Measurements from ENCODE around the gene SHKBP1.
"Not testable (repeated sequence)": the region's sequence is repeated elsewhere in the genome, so short reads cannot be mapped to it uniquely, and the experiment has no call there.

Gene SHKBP1

DNA sequence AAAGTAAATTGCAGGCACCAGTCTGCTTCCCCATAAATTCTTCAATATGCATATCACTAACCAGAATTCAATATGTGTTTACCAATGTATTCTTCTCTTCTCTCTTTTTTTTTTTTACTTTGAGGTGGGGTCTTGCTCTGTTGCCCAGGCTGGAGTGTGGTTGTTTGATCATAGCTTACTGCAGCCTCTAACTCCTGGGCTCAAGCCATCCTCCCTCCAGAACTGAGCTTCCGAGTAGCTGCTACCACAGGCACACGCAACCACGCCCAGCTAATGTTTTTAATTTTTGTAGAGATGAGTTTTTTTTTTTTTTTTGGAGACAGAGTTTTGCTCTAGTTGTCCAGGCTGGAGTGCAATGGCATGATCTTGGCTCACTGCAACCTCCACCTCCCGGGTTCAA is 41.3 kb downstream of the SHKBP1 start:
- FAIRE-seq, result no peak

DNA sequence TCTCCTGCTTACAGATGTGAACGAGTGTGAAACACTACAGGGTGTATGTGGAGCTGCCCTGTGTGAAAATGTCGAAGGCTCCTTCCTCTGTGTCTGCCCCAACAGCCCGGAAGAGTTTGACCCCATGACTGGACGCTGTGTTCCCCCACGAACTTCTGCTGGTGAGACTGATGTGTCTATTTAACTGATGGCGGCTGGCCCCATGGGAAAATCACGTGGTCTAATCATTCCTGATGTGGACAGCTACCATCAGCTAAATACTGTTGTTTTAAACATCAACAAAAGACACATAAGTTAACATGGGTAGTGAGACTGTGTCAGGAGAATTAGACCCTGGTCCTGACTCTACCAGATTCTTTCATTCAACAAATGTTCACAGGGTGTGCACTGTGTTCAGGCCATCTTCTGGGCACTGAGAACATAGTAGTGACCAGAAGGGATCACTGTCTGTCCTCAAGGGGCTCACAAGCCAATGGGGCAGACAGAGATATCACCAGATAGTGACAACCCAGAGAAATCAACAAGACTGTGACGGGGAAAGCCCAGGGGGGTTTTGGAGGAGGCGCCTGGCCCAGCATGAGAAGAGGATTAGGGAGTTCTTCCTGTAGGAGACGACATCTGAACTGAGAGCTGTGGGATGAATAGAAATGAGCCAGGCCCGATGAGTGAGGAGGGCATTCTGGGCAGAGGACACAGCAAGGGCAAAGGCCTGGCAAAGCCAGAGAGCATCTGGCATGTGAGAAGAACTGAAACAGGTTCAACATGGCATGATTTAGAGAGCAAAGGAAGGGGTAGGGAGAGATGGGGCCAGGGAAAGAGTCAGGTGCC is 42.9 kb downstream of the SHKBP1 start:
- TF ChIP-seq TAF1 (IDR thresholded peaks at IDR 0.05; ENCODE audit: borderline replicate concordance, low read depth, low read length) (no peak), POLR2A (IDR thresholded peaks at IDR 0.05; ENCODE audit: low read depth, low read length) (no peak), POLR2AphosphoS5 (IDR thresholded peaks at IDR 0.05; ENCODE audit: low read depth, low read length) (no peak)
- FAIRE-seq, result peak; percentile 69
- no peak for DNase-seq (ENCODE audit: insufficient read length)

More for the DNA sequence above, 41.3 kb downstream of the SHKBP1 start:
- DNase-seq (ENCODE audit: insufficient read length), result no peak
- no peak for TF ChIP-seq POLR2A (IDR thresholded peaks at IDR 0.05; ENCODE audit: low read depth, low read length)
- TF ChIP-seq POLR2AphosphoS5 (IDR thresholded peaks at IDR 0.05; ENCODE audit: low read depth, low read length), result no peak
- TF ChIP-seq TAF1 (IDR thresholded peaks at IDR 0.05; ENCODE audit: borderline replicate concordance, low read depth, low read length), result no peak

DNA sequence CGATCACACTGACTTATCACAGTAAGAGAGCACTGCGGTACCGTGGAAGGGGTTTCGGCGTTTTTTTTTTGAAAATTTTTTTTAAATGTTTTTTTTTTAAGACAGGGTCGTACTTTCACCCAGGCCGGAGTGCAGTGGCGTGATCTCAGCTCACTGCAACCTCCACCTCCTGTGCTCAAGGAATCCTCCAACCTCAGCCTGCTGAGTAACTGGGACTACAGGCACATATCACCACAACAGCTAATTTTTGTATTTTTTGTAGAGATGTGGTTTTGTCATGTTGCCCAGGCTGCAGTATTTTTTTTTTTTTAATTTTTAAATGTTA is 43.5 kb downstream of the SHKBP1 start:
- DNase-seq (ENCODE audit: insufficient read length) (no peak), FAIRE-seq (no peak)
- TF ChIP-seq POLR2A (IDR thresholded peaks at IDR 0.05; ENCODE audit: low read depth, low read length), result no peak
- TF ChIP-seq TAF1 (IDR thresholded peaks at IDR 0.05; ENCODE audit: borderline replicate concordance, low read depth, low read length), result no peak
- no peak for TF ChIP-seq POLR2AphosphoS5 (IDR thresholded peaks at IDR 0.05; ENCODE audit: low read depth, low read length)

DNA sequence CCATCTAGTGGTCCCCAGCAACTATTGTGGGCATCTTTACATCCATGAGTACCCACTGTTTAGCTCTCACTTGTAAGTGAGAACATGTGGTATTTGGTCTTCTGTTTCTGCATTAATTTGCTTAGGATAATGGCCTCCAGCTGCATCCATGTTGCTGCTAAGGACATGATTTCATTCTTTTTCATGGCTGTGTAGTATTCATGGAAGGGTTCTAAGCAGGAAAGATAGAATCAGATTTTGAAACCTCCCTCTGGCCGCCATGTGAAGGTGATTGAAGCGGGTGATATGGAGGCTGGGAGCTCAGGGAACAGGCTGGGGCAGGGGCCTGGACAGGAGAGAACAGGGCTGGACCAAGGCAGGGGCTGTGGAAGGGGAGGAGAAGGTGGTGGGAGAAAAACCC is 44.6 kb downstream of the SHKBP1 start:
- FAIRE-seq, result no peak
- DNase-seq (ENCODE audit: insufficient read length), result no peak
- no peak for TF ChIP-seq TAF1 (IDR thresholded peaks at IDR 0.05; ENCODE audit: borderline replicate concordance, low read depth, low read length)
- TF ChIP-seq POLR2A (IDR thresholded peaks at IDR 0.05; ENCODE audit: low read depth, low read length), result no peak
- TF ChIP-seq POLR2AphosphoS5 (IDR thresholded peaks at IDR 0.05; ENCODE audit: low read depth, low read length), result no peak

DNA sequence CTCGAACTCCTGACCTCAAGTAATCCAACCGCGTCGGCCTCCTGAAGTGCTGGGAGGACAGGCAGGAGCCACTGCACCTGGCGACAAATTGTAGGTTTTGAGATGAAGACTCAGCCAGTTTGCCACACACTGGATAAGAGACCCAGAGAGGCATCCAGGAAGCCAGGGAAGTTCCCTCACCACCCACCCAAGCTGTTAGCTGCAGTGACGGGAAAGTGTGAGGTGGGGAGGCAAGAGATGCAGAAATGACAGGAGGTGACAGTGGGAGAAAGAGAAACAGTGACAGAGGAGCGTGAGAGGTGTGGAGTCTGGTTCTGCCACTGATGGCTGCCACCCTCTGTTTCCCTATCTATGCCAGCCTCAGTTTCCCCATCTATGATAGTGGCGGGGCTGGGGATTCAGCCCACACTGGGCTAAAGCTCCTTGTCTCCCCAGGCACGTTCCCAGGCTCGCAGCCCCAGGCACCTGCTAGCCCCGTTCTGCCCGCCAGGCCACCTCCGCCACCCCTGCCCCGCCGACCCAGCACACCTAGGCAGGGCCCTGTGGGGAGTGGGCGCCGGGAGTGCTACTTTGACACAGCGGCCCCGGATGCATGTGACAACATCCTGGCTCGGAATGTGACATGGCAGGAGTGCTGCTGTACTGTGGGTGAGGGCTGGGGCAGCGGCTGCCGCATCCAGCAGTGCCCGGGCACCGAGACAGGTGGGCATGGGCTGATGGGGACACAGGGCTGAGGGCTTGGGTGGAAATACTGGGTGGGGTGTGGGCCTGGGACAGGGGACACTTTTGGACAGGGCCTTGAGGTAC is 45.5 kb downstream of the SHKBP1 start:
- TF ChIP-seq TAF1 (IDR thresholded peaks at IDR 0.05; ENCODE audit: borderline replicate concordance, low read depth, low read length) (no peak), POLR2A (IDR thresholded peaks at IDR 0.05; ENCODE audit: low read depth, low read length) (no peak), POLR2AphosphoS5 (IDR thresholded peaks at IDR 0.05; ENCODE audit: low read depth, low read length) (no peak)
- no peak for DNase-seq (ENCODE audit: insufficient read length)
- no peak for FAIRE-seq

DNA sequence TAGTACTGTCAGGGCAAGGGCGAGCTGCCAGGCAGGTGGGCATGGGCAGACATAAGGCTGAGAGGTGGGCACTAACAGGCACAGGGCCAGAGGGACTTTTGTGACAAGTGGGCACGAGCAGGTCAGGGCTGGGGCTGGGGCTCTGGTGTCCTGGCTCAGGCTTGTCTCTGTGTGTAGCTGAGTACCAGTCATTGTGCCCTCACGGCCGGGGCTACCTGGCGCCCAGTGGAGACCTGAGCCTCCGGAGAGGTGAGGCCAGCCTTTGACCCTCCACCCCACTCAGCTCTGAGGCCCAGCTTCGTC is 46.1 kb downstream of the SHKBP1 start:
- TF ChIP-seq POLR2AphosphoS5 (IDR thresholded peaks at IDR 0.05; ENCODE audit: low read depth, low read length) (no peak), POLR2A (IDR thresholded peaks at IDR 0.05; ENCODE audit: low read depth, low read length) (no peak)
- FAIRE-seq, result no peak
- DNase-seq (ENCODE audit: insufficient read length), result no peak

DNA sequence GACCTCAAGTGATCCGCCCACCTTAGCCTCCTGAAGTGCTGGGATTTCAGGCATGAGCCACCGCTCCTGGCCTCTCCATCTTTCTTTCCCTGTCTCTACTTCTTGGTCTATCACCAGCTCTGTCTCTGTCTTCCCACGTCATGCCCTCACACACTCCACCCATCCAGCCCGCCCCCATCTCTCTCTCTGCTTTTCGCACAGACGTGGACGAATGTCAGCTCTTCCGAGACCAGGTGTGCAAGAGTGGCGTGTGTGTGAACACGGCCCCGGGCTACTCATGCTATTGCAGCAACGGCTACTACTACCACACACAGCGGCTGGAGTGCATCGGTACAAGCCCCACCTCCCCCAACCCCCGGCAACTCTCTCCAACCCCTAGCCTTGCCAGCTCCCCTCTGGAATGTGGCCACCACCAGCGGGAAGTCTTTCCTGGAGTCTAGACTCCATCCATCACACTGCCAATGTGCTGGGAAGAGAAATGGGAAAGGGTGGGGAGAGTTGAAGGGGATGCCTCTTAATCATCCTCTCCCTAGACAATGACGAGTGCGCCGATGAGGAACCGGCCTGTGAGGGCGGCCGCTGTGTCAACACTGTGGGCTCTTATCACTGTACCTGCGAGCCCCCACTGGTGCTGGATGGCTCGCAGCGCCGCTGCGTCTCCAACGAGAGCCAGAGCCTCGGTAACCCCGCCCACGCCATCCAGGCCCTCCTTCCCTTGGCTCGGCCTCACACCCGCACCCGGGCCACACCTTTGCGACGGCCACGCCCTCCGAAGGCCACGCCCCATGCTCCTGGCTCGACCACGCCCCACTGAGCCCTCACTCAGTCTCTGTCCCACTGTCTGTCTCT is 47.0 kb downstream of the SHKBP1 start:
- FAIRE-seq (no peak), DNase-seq (ENCODE audit: insufficient read length) (no peak)
- TF ChIP-seq POLR2A (IDR thresholded peaks at IDR 0.05; ENCODE audit: low read depth, low read length) (no peak), TAF1 (IDR thresholded peaks at IDR 0.05; ENCODE audit: borderline replicate concordance, low read depth, low read length) (no peak), POLR2AphosphoS5 (IDR thresholded peaks at IDR 0.05; ENCODE audit: low read depth, low read length) (no peak)

DNA sequence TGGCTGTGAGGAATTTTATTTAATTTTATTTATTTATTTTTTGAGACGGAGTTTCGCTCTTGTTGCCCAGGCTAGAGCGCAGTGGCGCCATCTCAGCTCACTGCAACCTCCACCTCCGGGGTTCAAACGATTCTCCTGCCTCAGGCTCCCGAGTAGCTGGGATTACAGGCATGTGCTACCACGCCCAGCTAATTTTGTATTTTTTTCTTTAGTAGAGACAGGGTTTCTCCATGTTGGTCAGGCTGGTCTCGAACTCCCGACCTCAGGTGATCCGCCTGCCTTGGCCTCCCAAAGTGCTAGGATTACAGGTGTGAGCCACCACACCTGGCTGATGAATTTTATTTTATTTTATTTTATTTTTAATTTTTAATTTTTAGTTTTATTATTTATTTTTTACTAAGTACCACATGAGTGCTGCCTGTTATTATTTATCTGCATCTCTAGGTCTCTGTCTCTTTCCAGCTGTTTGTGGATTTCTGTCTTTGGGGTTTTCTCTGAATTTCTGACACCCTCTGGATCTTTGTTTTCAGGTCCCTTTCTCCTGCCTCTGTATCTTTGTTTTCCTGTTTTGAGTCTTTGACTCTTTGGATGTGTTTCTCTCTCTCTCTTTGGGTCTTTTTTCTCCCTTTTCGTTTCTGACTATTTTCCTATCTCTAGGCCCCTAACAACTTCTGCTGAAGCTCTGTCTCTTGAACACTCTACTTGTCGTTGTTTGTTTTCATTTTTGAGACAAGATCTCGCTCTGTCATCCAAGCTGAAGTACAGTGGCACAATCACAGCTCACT is 47.9 kb downstream of the SHKBP1 start:
- not testable (repeated sequence) for DNase-seq (ENCODE audit: insufficient read length); FAIRE-seq

DNA sequence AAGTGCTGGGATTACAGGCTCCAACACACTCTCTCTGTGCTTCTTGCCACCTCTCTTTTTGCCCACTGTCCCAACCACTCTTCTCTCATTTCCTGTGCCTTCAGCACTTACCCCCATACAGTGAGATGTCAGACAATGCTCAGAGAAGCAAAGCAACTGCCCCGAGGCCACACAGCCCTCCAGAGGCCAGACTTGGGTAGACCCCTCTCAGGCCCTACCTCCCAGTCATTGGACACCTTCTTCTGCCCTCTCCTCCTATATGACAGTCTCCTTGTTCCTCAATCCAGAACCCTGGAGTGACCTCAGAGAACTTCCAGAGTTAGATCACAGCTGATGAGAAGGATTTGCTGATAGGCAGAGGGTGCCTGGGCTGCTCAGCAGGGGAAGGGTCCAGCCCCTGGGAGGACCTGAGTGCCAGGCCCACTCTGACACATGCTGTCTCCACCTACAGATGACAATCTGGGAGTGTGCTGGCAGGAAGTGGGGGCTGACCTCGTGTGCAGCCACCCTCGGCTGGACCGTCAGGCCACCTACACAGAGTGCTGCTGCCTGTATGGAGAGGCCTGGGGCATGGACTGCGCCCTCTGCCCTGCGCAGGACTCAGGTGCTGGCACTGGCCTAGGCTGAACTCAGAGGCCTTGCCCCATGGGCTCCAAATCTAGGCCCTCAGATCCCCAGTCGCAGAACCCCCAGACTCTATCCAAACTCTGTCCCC is 48.9 kb downstream of the SHKBP1 start:
- FAIRE-seq, result no peak

DNA sequence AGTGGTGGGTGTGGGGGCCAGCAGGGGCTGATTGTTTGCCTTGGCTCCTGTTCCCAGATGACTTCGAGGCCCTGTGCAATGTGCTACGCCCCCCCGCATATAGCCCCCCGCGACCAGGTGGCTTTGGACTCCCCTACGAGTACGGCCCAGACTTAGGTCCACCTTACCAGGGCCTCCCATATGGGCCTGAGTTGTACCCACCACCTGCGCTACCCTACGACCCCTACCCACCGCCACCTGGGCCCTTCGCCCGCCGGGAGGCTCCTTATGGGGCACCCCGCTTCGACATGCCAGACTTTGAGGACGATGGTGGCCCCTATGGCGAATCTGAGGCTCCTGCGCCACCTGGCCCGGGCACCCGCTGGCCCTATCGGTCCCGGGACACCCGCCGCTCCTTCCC is 50.2 kb downstream of the SHKBP1 start:
- FAIRE-seq, result no peak
- DNase-seq (ENCODE audit: insufficient read length), result no peak
- TF ChIP-seq POLR2A (IDR thresholded peaks at IDR 0.05; ENCODE audit: low read depth, low read length), result no peak
- no peak for TF ChIP-seq TAF1 (IDR thresholded peaks at IDR 0.05; ENCODE audit: borderline replicate concordance, low read depth, low read length)
- TF ChIP-seq POLR2AphosphoS5 (IDR thresholded peaks at IDR 0.05; ENCODE audit: low read depth, low read length), result no peak

More for the DNA sequence above, 48.9 kb downstream of the SHKBP1 start:
- TF ChIP-seq POLR2A (IDR thresholded peaks at IDR 0.05; ENCODE audit: low read depth, low read length) (no peak), POLR2AphosphoS5 (IDR thresholded peaks at IDR 0.05; ENCODE audit: low read depth, low read length) (no peak), TAF1 (IDR thresholded peaks at IDR 0.05; ENCODE audit: borderline replicate concordance, low read depth, low read length) (no peak)
- no peak for DNase-seq (ENCODE audit: insufficient read length)
